GM18511 (cell line): Measurements from ENCODE around the gene CHD5.

Source experiments
- ATAC-seq: cut with Tn5 transposase; IDR thresholded peaks from one replicate; pipeline ENCODE4 v1.9.1; 2021; ENCODE audit warnings: mild to moderate bottlenecking, moderate library complexity; ENCODE audit not compliant: unreplicated experiment

Gene CHD5

GRCh38 chr1:6174621-6175410 is 5.3 kb downstream of the CHD5 start:
- ATAC-seq: no peak

GRCh38 chr1:6172549-6172948 is 7.6 kb downstream of the CHD5 start:
- no peak for ATAC-seq

- ATAC-seq: no peak
Observed at GRCh38 chr1:6171548-6172124, 8.5 kb downstream of the CHD5 start.

- no peak for ATAC-seq
Observed at GRCh38 chr1:6170742-6171201, 9.3 kb downstream of the CHD5 start.

- no peak for ATAC-seq
Observed at GRCh38 chr1:6170116-6170741, 9.9 kb downstream of the CHD5 start.

GRCh38 chr1:6168947-6169586 is 11.1 kb downstream of the CHD5 start:
- no peak for ATAC-seq

GRCh38 chr1:6167391-6168303 is 12.5 kb downstream of the CHD5 start:
- no peak for ATAC-seq

- ATAC-seq: no peak
Observed at GRCh38 chr1:6166655-6167390, 13.3 kb downstream of the CHD5 start.

GRCh38 chr1:6166221-6166620 is 13.9 kb downstream of the CHD5 start:
- ATAC-seq: no peak

GRCh38 chr1:6165441-6165985 is 14.6 kb downstream of the CHD5 start:
- ATAC-seq: no peak

- ATAC-seq: no peak
Observed at GRCh38 chr1:6165027-6165426, 15.1 kb downstream of the CHD5 start.

- no peak for ATAC-seq
Observed at GRCh38 chr1:6163973-6164617, 16.0 kb downstream of the CHD5 start.

- ATAC-seq: no peak
Observed at GRCh38 chr1:6163191-6163972, 16.7 kb downstream of the CHD5 start.

GRCh38 chr1:6162773-6163172 is 17.3 kb downstream of the CHD5 start:
- ATAC-seq: no peak

GRCh38 chr1:6162341-6162740 is 17.8 kb downstream of the CHD5 start:
- ATAC-seq: no peak

- no peak for ATAC-seq
Observed at GRCh38 chr1:6158181-6158580, 21.9 kb downstream of the CHD5 start.

GRCh38 chr1:6157528-6158174 is 22.5 kb downstream of the CHD5 start:
- ATAC-seq: no peak

GRCh38 chr1:6157132-6157527 is 23.0 kb downstream of the CHD5 start:
- ATAC-seq: no peak
